BLaER1 (cell line): Measurements from ENCODE around the gene TAS1R3.

Experiments
- H3K27ac ChIP-seq: shearing (Covaris generic); formaldehyde crosslinking; 2 replicates; pipeline ENCODE4 v1.8.1; 2022
- H3K27me3 ChIP-seq: shearing (Covaris generic); formaldehyde crosslinking; 2 replicates; pipeline ENCODE4 v1.8.1; 2022
- H3K36me3 ChIP-seq: shearing (Covaris generic); formaldehyde crosslinking; 2 replicates; pipeline ENCODE4 v1.8.1; 2022
- H3K4me1 ChIP-seq: shearing (Covaris generic); formaldehyde crosslinking; 2 replicates; pipeline ENCODE4 v1.8.1; 2022
- H3K4me2 ChIP-seq: shearing (Covaris generic); formaldehyde crosslinking; 2 replicates; pipeline ENCODE4 v1.8.1; 2022
- H3K4me3 ChIP-seq: shearing (Covaris generic); formaldehyde crosslinking; 2 replicates; pipeline ENCODE4 v1.8.1; 2022
- H3K9ac ChIP-seq: shearing (Covaris generic); formaldehyde crosslinking; 2 replicates; pipeline ENCODE4 v1.8.1; 2022
- H3K9me3 ChIP-seq: shearing (Covaris generic); formaldehyde crosslinking; 2 replicates; pipeline ENCODE4 v1.8.1; 2022
- H4K20me1 ChIP-seq: shearing (Covaris generic); formaldehyde crosslinking; 2 replicates; pipeline ENCODE4 v1.8.1; 2022
- Cebpa-rat ChIP-seq: shearing (Covaris generic); IDR thresholded peaks from 2 replicates; pipeline ENCODE4 v1.8.1; 2022

The TAS1R3 gene

DNA sequence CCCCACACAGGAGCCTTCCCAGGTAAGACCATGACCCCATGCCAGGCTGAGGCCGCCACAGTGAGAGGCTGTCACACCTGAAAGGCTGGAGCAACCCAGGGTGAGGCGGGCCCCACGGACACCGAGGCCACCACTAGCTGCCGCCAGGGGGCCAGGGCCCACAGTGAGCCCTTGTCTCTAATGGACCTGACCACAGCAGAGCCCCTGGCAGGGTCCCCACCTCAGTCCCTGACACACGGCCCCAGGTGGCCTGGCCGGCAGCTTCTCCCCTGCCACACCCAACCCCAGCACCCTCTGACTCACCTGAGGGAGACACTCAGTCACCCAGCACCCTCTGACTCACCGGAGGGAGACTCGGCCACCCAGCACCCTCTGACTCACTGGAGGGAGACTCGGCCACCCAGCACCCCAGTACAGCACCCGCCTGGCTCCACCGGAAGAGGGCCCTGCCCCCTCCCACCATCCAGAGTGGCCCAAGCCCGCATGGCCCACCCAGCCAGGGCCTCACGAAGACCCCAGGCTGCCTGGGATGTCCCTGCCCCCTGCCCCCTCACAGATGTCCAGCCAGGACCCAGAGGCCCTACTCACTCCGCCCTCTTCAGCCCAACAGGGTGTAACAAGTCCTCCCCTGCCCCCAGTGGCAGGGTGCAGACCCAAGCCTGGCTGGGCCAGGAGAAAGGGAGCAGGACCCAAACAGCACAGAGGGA is 13.7 kb downstream of the TAS1R3 start:
- no peak for TF ChIP-seq Cebpa-rat
- no peaks in the 10 kb centered on the region for H3K27me3 ChIP-seq
- H3K9me3 ChIP-seq: no peaks in the 10 kb centered on the region
- H3K27ac ChIP-seq: peak overlapping the region; percentile 51
- H3K4me1 ChIP-seq: peaks cover 67% of the 10 kb centered on the region
- peaks cover 87% of the 10 kb centered on the region for H4K20me1 ChIP-seq
- H3K9ac ChIP-seq: 0 out of 2 replicates have a peak overlapping the region, but pooled peaks have one; percentile 40
- peaks cover 23% of the 10 kb centered on the region for H3K36me3 ChIP-seq
- H3K4me3 ChIP-seq: no peak overlapping the region
- peak overlapping the region; percentile 99 for H3K4me2 ChIP-seq

DNA sequence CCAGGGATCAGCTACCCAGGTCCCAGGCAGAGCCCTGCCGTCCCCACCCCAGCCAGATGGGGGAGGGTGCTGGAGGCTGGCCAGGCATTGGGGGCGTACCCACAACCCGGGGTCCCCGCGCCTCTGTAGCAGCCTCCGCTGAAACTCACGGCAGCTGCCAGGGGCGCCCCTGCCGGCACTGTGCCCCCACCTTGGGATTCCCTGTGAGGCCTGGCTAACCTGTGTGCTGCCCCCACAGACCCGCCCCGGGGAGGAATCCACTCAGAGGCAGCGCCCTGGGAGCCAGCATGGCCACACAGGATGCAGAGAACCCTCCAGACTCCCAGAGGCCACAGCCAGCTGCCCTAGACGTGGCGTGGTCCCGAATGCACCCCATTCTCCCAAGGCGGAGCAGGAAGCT is 14.3 kb downstream of the TAS1R3 start:
- H3K36me3 ChIP-seq: peaks cover 18% of the 10 kb centered on the region
- TF ChIP-seq Cebpa-rat: no peak
- 0 out of 2 replicates have a peak overlapping the region, but pooled peaks have one; percentile 40 for H3K9ac ChIP-seq
- peak overlapping the region; percentile 51; the same call in 1 of the 2 replicates for H3K27ac ChIP-seq
- H3K9me3 ChIP-seq: no peaks in the 10 kb centered on the region
- H3K27me3 ChIP-seq: no peaks in the 10 kb centered on the region
- peak overlapping the region; percentile 99 for H3K4me2 ChIP-seq
- peaks cover 67% of the 10 kb centered on the region for H3K4me1 ChIP-seq
- peaks cover 84% of the 10 kb centered on the region for H4K20me1 ChIP-seq
- no peak overlapping the region for H3K4me3 ChIP-seq

- 0 out of 2 replicates have a peak overlapping the region, but pooled peaks have one; percentile 40 for H3K9ac ChIP-seq
- no peak overlapping the region for H3K4me3 ChIP-seq
- H4K20me1 ChIP-seq: peaks cover 78% of the 10 kb centered on the region
- H3K27ac ChIP-seq: peak overlapping the region; percentile 51; the same call in 1 of the 2 replicates
- TF ChIP-seq Cebpa-rat: no peak
- H3K4me2 ChIP-seq: peak overlapping the region; percentile 99
- H3K27me3 ChIP-seq: no peaks in the 10 kb centered on the region
- H3K36me3 ChIP-seq: peaks cover 12% of the 10 kb centered on the region
- H3K4me1 ChIP-seq: peaks cover 67% of the 10 kb centered on the region
- no peaks in the 10 kb centered on the region for H3K9me3 ChIP-seq
Observed at GRCh38 chr1:1345860-1346500, 14.9 kb downstream of the TAS1R3 start.

GRCh38 chr1:1346501-1346890 is 15.4 kb downstream of the TAS1R3 start:
- no peak overlapping the region for H3K9ac ChIP-seq
- peaks cover 74% of the 10 kb centered on the region for H4K20me1 ChIP-seq
- TF ChIP-seq Cebpa-rat: no peak
- peaks cover 7% of the 10 kb centered on the region for H3K36me3 ChIP-seq
- no peaks in the 10 kb centered on the region; the same call in 1 of the 2 replicates for H3K27me3 ChIP-seq
- H3K9me3 ChIP-seq: no peaks in the 10 kb centered on the region
- peak overlapping the region; percentile 99 for H3K4me2 ChIP-seq
- H3K27ac ChIP-seq: no peak overlapping the region
- H3K4me3 ChIP-seq: no peak overlapping the region
- H3K4me1 ChIP-seq: peaks cover 69% of the 10 kb centered on the region

DNA sequence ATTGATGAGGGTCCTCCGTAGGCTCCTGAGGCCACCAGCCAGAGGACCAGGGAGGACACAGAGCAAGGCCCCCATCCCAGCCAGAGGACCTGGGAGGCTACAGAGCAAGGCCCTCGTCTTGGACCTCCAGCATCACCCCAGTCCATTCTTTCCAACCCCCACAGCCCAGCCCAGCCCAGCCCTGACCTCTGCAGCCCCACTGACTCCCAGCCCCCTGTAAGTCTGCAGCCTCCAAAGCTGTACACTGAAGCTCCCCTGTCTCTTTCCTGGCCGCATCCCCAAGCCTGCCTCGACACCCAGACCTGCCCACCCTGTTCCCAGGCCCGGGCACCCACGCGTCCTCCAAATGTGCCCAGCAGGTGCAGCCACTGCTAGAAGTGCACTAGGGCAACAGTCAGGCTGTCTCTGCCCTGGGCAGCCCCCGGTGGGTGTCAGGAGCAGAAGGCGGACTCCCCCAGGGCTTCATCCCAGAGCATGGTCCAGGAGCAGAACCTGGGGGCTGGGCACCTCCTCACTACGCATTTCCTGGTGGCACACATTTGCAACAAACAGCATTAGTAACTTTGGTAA is 16.0 kb downstream of the TAS1R3 start:
- H3K36me3 ChIP-seq: peaks cover under 1% of the 10 kb centered on the region
- peak overlapping the region; percentile 99 for H3K4me2 ChIP-seq
- TF ChIP-seq Cebpa-rat: no peak
- H3K27ac ChIP-seq: peak overlapping the region; percentile 83
- peaks cover 73% of the 10 kb centered on the region for H3K4me1 ChIP-seq
- H3K27me3 ChIP-seq: peaks cover 3% of the 10 kb centered on the region
- no peaks in the 10 kb centered on the region for H3K9me3 ChIP-seq
- peaks cover 74% of the 10 kb centered on the region for H4K20me1 ChIP-seq
- peak overlapping the region; percentile 95 for H3K4me3 ChIP-seq
- peak overlapping the region; percentile 91 for H3K9ac ChIP-seq

GRCh38 chr1:1347663-1348419 is 16.8 kb downstream of the TAS1R3 start:
- H3K27me3 ChIP-seq: peaks cover 10% of the 10 kb centered on the region
- peak overlapping the region; percentile 83 for H3K27ac ChIP-seq
- H4K20me1 ChIP-seq: peaks cover 74% of the 10 kb centered on the region

GRCh38 chr1:1348420-1349255 is 17.6 kb downstream of the TAS1R3 start:
- H3K4me3 ChIP-seq: peak overlapping the region; percentile 95
- H3K4me2 ChIP-seq: peak overlapping the region; percentile 99
- no peaks in the 10 kb centered on the region for H3K9me3 ChIP-seq
- peak overlapping the region; percentile 83 for H3K27ac ChIP-seq
- peak overlapping the region; percentile 91 for H3K9ac ChIP-seq
- peaks cover 18% of the 10 kb centered on the region for H3K27me3 ChIP-seq
- no peak for TF ChIP-seq Cebpa-rat
- H3K36me3 ChIP-seq: no peaks in the 10 kb centered on the region
- H4K20me1 ChIP-seq: peaks cover 74% of the 10 kb centered on the region
- H3K4me1 ChIP-seq: peaks cover 73% of the 10 kb centered on the region

More at GRCh38 chr1:1347663-1348419, 16.8 kb downstream of the TAS1R3 start:
- no peak for TF ChIP-seq Cebpa-rat
- Histone ChIP-seq H3K4me1 (peaks cover 73% of the 10 kb centered on the region), H3K9ac (peak overlapping the region; percentile 91), H3K4me2 (peak overlapping the region; percentile 99), H3K4me3 (peak overlapping the region; percentile 95), H3K9me3 (no peaks in the 10 kb centered on the region), H3K36me3 (no peaks in the 10 kb centered on the region)

DNA sequence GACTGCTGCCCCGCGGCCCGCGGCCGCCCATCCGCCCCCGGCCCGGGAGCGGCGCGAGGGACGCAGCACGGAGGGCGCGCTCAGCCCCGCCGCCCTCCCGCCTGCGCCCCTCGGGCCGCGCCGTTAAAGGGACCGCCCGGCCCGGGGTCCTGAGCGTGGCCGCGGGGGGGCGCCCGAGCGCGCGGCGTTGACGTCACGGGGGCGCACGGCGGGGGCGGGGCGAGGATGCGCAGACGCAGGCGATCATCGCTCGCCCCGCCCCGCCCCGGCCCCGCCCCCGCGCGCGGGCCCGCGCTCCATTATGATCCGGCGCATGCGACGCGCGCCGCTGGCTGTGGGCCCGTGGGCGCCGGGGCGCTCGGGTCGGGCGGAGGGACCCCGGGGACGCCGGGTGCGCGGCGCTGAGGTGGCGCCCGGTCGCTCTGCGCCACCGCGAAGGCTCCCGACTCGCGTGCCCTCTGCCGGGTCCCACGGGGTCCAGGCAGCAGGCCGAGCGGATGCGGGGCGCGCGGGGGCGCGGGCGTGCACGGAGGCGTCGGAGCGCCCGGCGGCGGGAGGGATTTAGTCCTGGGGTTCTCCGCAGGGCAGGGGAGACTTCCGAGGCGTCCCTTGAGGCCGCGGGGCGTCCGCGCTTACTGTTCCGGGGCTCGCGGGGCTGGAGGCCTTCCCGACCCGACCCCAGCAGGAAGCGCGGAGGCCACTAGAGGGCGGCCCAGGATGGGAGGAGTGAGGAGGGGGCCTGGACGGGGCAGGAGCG is 18.4 kb downstream of the TAS1R3 start, which contains the start of gene DVL1:
Gene DVL1, minus strand, starts transcription at position 163 of the 757 bp plus-strand sequence. CDS start 353 bp downstream, outside the sequence.
- Histone ChIP-seq H4K20me1 (peaks cover 73% of the 10 kb centered on the region), H3K4me1 (peaks cover 73% of the 10 kb centered on the region), H3K9ac (peak within 1 kb of the TSS; percentile 93), H3K9me3 (no peaks in the 10 kb centered on the region), H3K27me3 (peaks cover 26% of the 10 kb centered on the region), H3K27ac (peak within 1 kb of the TSS; percentile 95), H3K4me3 (peak within 1 kb of the TSS; percentile 95), H3K36me3 (no peaks in the 10 kb centered on the region), H3K4me2 (peak within 1 kb of the TSS; percentile 99)
- TF ChIP-seq Cebpa-rat: no peak
